T-helper 2 cell treated with Interferon-gamma antibody and Interleukin-4, amounts not matched to agents 5 μg/mL and 100 μg/mL, for 36 hours (primary cell): Measurements from ENCODE around the gene PABPC3.

ENCODE experiments used
- DNase-seq: peaks from one replicate; pipeline ENCODE4 v3.0.0; 2021; ENCODE audit warnings: low spot score
- H3K27ac Mint-ChIP-seq: one replicate; pipeline ENCODE4 v1.8.0; 2021; ENCODE audit warnings: mild to moderate bottlenecking, mixed read lengths
- H3K27me3 Mint-ChIP-seq: one replicate; pipeline ENCODE4 v1.8.0; 2021; ENCODE audit warnings: low read depth, mixed read lengths
- H3K36me3 Mint-ChIP-seq: one replicate; pipeline ENCODE4 v1.8.0; 2021; ENCODE audit warnings: low read depth, mixed read lengths
- H3K4me1 Mint-ChIP-seq: one replicate; pipeline ENCODE4 v1.8.0; 2021; ENCODE audit warnings: low read depth, mixed read lengths
- H3K4me3 Mint-ChIP-seq: one replicate; pipeline ENCODE4 v1.8.0; 2022; ENCODE audit warnings: mild to moderate bottlenecking, moderate library complexity, mixed read lengths
- H3K9me3 Mint-ChIP-seq: one replicate; pipeline ENCODE4 v1.8.0; 2021; ENCODE audit warnings: mixed read lengths

The PABPC3 gene

DNA sequence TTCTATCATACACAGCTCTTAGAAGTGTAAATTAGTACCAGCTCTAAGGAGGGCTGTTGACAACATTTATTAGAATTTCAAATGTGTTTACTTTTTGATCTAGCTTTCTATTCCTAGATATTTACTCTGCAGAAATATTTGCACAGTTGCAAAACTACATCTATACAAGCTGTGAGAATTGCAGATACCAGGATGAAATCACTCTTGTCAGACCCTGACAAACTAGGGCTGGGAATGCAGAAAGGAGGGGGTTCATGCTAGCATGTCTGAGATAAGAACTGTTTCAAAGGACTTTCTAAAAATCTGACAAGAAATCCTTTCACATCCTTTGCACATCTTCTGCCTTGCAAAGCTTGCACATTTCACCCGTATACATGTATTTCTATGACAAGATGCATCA is 11.8 kb upstream of the PABPC3 start:
- H3K27ac Mint-ChIP-seq, result no peak overlapping the region
- no peaks in the 10 kb centered on the region for H3K36me3 Mint-ChIP-seq
- no peaks in the 10 kb centered on the region for H3K9me3 Mint-ChIP-seq
- no peak for DNase-seq
- peaks cover 3% of the 10 kb centered on the region for H3K27me3 Mint-ChIP-seq
- H3K4me3 Mint-ChIP-seq, result no peak overlapping the region
- no peaks in the 10 kb centered on the region for H3K4me1 Mint-ChIP-seq

DNA sequence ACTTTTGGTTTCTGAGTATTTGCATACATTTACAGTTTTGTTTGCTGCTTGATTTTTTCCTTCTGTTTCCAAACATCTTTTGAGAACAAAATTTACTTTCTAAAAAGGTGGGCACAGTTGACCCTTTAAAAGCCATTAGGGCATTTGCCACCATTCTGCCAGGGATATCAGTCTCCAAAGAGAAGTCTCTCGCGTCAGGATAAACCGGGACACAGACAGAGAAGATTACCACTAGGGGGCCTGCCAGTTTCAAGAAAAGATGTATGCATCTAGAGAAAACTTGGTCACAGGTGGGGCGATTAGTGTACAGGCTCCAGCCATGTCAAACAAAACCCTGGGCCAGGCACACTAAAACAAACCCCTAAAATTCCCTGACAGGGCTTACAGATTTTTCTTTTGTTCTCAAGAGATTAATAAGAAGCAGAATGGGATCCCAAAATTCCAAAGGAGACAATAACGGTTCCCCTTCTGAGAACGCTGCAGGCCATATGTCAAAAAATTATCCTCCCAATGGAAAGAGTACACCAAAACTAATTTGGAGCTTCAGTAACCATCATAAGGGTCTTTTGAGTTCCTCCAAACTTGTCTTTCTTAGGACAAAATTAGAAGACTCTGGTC is 10.7 kb upstream of the PABPC3 start:
- no peak overlapping the region for H3K4me3 Mint-ChIP-seq
- peaks cover 3% of the 10 kb centered on the region for H3K27me3 Mint-ChIP-seq
- no peak overlapping the region for H3K27ac Mint-ChIP-seq
- H3K4me1 Mint-ChIP-seq, result no peaks in the 10 kb centered on the region
- no peak for DNase-seq
- no peaks in the 10 kb centered on the region for H3K9me3 Mint-ChIP-seq
- H3K36me3 Mint-ChIP-seq, result no peaks in the 10 kb centered on the region

DNA sequence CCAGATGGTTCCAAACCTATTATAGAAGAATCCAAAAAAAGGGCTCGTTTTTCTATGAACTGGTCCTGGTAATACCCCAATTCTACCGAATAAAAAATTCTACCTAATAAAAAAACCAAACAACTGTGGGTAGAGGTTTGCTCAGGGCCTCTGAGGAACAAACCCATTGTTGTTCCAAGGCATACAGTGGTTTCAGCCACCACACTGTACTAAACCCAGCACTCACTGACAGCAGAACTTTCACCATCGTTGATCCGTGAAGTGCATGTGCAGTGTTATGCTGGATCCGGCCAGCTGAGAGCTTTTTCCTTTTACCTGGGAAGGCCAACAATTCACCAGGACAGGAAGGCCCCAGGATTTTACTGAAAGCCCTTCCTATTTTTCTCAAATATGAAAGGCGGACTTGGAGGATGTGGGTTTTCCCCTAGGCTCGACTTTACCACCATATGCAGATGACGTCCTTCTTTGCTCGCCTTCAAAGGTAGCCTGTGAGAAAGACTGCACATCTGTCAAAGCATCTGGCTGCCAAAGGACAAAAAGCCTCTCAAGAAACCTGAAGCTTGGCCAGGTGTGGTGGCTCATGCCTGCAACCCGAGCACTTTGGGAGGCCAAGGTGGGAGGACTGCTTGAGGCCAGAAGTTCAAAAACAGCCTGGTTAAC is 7.2 kb upstream of the PABPC3 start:
- Mint-ChIP-seq H3K27me3 (peaks cover 10% of the 10 kb centered on the region), H3K4me3 (no peak overlapping the region), H3K36me3 (no peaks in the 10 kb centered on the region), H3K27ac (no peak overlapping the region), H3K4me1 (no peaks in the 10 kb centered on the region), H3K9me3 (no peaks in the 10 kb centered on the region)
- no peak for DNase-seq

DNA sequence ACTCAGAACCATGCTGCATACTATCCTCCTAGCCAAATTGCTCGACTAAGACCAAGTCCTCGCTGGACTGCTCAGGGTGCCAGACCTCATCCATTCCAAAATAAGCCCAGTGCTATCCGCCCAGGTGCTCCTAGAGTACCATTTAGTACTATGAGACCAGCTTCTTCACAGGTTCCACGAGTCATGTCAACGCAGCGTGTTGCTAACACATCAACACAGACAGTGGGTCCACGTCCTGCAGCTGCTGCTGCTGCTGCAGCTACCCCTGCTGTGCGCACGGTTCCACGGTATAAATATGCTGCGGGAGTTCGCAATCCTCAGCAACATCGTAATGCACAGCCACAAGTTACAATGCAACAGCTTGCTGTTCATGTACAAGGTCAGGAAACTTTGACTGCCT is 1.5 kb downstream of the PABPC3 start:
- no peak for DNase-seq
- no peaks in the 10 kb centered on the region for H3K4me1 Mint-ChIP-seq
- no peaks in the 10 kb centered on the region for H3K9me3 Mint-ChIP-seq
- no peaks in the 10 kb centered on the region for H3K36me3 Mint-ChIP-seq
- no peak overlapping the region for H3K4me3 Mint-ChIP-seq
- H3K27ac Mint-ChIP-seq, result no peak overlapping the region
- peaks cover 35% of the 10 kb centered on the region for H3K27me3 Mint-ChIP-seq

DNA sequence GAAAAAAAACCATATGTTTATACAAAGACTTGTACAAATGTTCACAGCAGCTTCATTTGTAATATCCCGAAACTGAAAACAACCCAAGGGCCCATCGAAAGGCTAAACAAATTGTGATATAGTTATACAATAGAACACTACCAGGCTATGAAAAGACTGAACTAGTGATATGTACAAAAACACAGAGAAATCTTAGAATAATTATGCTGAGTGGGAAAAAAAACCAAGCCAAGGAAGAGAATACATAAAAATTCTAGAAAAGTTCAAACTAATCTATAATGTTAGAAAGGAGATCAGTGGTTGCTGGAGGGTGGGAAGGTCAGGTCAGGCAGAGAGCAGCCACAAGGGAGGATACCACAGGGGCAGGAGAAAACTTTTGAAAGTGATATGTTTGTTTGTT is 7.8 kb downstream of the PABPC3 start:
- no peaks in the 10 kb centered on the region for H3K36me3 Mint-ChIP-seq
- H3K27ac Mint-ChIP-seq, result no peak overlapping the region

DNA sequence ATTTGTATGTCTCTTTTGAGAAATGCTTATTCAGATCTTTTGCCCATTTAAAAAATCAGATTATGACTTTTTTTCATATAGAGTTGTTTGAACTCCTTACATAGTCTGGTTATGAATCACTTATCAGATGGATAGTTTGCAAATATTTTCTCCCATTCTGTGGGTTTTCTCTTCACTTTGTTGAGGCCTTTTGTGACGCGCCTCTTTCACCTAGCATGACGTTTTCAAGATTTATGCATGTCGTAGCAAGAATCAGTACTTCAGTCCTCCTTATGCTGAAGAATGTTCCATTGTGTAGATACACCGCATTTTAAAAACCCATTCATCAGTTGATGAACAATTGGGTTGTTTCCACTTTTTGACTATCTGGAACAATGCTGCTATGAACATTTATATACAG is 13.4 kb downstream of the PABPC3 start:
- Mint-ChIP-seq H3K4me3 (no peak overlapping the region), H3K4me1 (peaks cover 1% of the 10 kb centered on the region), H3K36me3 (no peaks in the 10 kb centered on the region), H3K27ac (no peak overlapping the region), H3K27me3 (peaks cover 11% of the 10 kb centered on the region), H3K9me3 (no peaks in the 10 kb centered on the region)
- DNase-seq, result no peak

More for the DNA sequence above, 7.8 kb downstream of the PABPC3 start:
- no peaks in the 10 kb centered on the region for H3K4me1 Mint-ChIP-seq
- H3K27me3 Mint-ChIP-seq, result peaks cover 3% of the 10 kb centered on the region
- DNase-seq, result no peak
- H3K4me3 Mint-ChIP-seq, result no peak overlapping the region
- no peaks in the 10 kb centered on the region for H3K9me3 Mint-ChIP-seq

DNA sequence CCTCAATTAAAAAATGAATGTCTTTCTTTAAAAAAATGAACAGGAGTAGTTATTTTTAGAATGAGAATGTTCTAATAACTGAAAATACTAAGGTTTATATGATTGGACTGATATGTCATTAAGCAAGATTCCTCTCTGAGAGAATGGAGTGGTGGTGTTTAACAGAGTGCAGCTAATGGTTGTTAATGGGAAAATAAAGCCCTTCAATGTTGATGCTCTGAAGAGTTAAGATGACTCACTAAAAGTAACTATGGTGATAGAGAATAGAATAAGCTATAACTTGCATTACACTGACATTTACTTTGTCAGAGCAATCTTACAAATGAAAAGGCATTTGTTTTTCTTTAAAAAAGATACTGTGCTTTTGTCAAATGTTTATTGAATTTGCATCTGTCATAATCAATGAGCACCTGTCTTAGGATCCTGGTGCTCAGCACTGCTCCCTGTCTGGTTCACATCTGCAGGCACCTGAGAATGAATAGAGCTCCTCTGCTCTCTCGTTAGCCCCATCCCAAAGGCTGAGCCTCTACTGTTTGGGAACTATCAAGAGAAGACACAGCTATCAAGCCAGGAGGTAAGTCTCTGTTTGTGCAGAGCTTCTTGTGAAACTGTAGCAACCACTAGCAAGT is 15.1 kb downstream of the PABPC3 start:
- peaks cover 2% of the 10 kb centered on the region for H3K4me1 Mint-ChIP-seq
- no peak for DNase-seq
- H3K27me3 Mint-ChIP-seq, result peaks cover 15% of the 10 kb centered on the region
- H3K9me3 Mint-ChIP-seq, result no peaks in the 10 kb centered on the region
- no peak overlapping the region for H3K27ac Mint-ChIP-seq
- no peak overlapping the region for H3K4me3 Mint-ChIP-seq
- no peaks in the 10 kb centered on the region for H3K36me3 Mint-ChIP-seq

DNA sequence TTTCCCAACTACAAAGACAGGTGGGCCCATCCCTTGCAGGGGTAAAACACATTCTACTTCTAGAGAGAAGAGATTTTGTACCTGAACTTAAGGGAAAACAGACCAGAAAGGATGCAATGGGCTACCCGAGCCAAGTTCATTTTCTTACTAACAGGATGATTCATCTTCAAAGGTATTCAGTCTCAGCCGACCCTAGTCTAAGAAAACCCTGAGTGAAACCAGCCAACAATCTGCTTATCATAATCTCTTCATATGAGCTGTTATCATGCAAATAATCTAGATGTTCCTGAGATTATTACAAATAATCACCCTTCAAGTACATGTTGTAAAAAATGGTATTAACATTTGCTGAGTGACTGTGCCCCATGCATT is 15.6 kb downstream of the PABPC3 start:
- H3K27me3 Mint-ChIP-seq, result peaks cover 16% of the 10 kb centered on the region
- H3K4me1 Mint-ChIP-seq, result peaks cover 2% of the 10 kb centered on the region
- no peaks in the 10 kb centered on the region for H3K36me3 Mint-ChIP-seq
- H3K9me3 Mint-ChIP-seq, result no peaks in the 10 kb centered on the region
- DNase-seq, result no peak
- H3K4me3 Mint-ChIP-seq, result no peak overlapping the region
- no peak overlapping the region for H3K27ac Mint-ChIP-seq

DNA sequence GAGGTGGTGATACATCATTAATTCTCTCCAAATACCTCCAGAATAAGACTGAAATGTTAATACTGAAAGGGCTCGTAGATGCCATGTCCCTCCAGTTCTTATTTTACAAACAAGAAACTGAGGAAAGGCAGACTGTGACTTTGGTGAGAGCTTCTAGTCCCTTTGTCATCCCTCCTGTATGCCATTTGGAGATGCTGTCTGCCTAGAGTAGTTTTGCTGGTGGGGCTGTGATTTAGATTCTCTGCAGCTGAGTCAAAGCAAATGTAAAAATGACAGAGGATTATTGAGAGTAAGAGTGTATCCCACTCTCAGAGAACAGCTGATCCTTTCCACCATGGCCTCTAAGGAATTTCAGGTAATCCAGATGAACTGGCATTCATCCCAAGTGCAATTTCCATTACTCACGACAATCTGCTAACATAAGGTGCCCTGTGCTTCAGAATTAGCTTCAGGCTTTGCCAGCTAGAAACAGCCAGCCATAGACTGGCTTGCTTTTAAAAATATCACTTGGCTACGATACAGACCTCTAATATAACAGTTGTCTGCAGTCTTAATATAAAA is 16.8 kb downstream of the PABPC3 start:
- no peak overlapping the region for H3K4me3 Mint-ChIP-seq
- H3K9me3 Mint-ChIP-seq, result no peaks in the 10 kb centered on the region
- no peaks in the 10 kb centered on the region for H3K36me3 Mint-ChIP-seq
- H3K27ac Mint-ChIP-seq, result no peak overlapping the region
- DNase-seq, result no peak
- peaks cover 18% of the 10 kb centered on the region for H3K27me3 Mint-ChIP-seq
- peaks cover 2% of the 10 kb centered on the region for H3K4me1 Mint-ChIP-seq

DNA sequence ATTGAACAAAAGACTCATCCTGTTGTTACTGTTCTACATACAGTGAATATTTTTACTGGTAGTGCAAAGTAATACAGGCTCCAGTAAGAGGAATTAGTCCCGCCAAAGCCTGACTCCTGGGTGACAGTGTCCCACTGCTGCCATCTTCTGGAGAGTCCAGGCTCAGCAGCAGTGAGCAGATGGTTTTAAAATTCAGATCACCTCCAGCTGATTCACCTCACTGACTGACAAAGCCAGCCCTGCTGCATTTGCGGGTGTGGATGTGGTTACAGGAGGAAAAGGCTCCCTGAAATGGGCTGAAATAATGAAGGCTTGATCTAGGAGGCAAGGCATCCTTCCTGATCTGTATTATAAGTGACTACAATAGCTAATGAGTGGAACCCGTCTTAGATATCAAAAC is 18.3 kb downstream of the PABPC3 start:
- Mint-ChIP-seq H3K4me3 (no peak overlapping the region), H3K9me3 (no peaks in the 10 kb centered on the region), H3K4me1 (peaks cover 2% of the 10 kb centered on the region), H3K27ac (no peak overlapping the region), H3K36me3 (no peaks in the 10 kb centered on the region), H3K27me3 (peaks cover 21% of the 10 kb centered on the region)
- DNase-seq, result peak; percentile 57

DNA sequence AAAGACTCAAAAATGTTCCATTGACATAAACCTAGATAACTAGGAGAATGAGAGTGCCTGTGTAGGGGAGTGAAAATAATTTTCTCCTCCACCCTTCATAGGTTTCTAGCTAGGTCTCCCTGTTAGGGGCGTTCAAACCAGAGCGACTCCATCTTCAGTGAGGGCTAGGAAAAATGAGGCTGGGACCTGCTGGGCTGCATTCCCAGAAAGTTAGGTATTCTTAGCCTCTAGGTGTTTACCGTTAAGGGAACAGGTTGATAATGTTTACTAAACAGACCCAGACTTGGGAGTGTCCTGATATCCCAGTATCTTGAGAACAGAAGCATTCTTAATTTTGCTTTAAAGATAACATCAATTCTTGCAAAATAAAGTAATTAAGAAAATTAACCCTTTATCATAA is 20.1 kb downstream of the PABPC3 start:
- Mint-ChIP-seq H3K4me1 (peaks cover 2% of the 10 kb centered on the region), H3K27me3 (peaks cover 23% of the 10 kb centered on the region)

DNA sequence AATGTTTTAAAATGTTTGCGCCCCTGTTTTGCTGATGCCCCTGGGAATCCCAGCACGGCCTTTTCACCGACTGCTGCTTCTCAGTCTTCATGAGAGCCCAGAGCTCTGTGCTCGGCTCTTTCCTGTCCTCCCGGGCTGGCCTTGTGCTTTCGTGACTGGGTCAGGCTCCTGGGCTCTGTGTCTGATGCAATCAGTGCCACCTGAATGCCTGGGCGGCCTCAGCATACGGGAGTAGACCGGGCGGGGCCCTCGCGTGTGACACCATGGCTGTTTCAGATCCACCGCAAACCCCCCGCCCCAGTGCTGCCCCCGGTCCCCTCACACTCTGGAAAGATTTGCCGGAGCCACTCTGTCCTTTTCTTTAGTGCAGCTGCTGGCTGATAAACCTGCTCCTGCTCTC is 21.4 kb downstream of the PABPC3 start:
- Mint-ChIP-seq H3K4me3 (no peak overlapping the region), H3K27me3 (peaks cover 28% of the 10 kb centered on the region), H3K27ac (no peak overlapping the region), H3K9me3 (no peaks in the 10 kb centered on the region), H3K36me3 (no peaks in the 10 kb centered on the region), H3K4me1 (peaks cover 2% of the 10 kb centered on the region)
- DNase-seq, result no peak

More for the DNA sequence above, 20.1 kb downstream of the PABPC3 start:
- Mint-ChIP-seq H3K36me3 (no peaks in the 10 kb centered on the region), H3K27ac (no peak overlapping the region), H3K4me3 (no peak overlapping the region), H3K9me3 (no peaks in the 10 kb centered on the region)
- no peak for DNase-seq

DNA sequence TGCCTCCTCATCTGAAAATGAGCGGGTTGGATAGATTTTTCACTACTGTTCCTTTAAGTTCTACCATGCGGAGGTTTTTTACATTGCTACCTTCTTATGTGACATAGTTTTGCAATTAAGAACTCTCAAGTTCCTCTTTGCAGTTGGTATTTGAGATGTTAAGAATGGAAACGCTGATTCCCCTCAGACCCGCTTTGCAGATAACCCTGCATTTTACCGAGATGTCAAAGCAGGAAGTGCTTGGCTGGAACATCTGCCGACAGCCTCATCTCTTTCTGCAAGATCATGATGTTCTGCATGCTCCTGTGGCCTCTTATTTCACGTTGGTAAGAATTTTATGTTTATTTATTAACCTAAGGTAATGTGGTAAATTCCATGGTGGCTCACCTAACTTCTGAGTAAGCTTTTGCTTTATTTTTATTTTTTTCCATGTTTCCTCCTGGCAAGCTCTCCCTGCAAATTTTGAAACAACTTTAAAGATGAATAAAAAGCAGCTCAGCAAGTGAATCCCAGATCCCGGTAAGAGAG is 22.5 kb downstream of the PABPC3 start:
- H3K4me3 Mint-ChIP-seq, result no peak overlapping the region
- no peak for DNase-seq
- peaks cover 30% of the 10 kb centered on the region for H3K27me3 Mint-ChIP-seq
- H3K4me1 Mint-ChIP-seq, result peaks cover 2% of the 10 kb centered on the region
- H3K27ac Mint-ChIP-seq, result no peak overlapping the region
- H3K36me3 Mint-ChIP-seq, result no peaks in the 10 kb centered on the region
- peaks cover 2% of the 10 kb centered on the region for H3K9me3 Mint-ChIP-seq

DNA sequence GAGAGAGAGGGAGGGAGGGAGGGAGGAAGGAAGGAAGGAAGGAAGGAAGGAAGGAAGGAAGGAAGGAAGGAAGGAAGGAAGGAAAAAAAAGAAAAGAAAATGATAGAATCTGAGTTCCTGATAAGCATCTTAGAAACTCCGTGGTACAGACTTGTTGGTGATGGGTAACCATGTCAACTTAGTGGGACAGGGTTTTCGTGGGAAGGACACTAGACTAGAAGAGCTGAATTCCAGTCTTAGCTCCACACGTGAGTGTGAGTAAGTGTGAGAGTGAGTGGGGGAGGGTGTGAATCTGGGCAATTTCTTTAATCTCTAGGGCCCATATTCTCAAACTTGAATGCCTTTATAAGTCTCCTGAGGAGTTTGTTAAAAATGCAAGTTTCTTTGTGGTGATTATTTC is 35.0 kb downstream of the PABPC3 start:
- H3K4me3 Mint-ChIP-seq, result no peak overlapping the region
- peaks cover 5% of the 10 kb centered on the region for H3K4me1 Mint-ChIP-seq
- peaks cover 24% of the 10 kb centered on the region for H3K27me3 Mint-ChIP-seq
- no peak overlapping the region for H3K27ac Mint-ChIP-seq
- DNase-seq, result no peak
- no peaks in the 10 kb centered on the region for H3K36me3 Mint-ChIP-seq
- no peaks in the 10 kb centered on the region for H3K9me3 Mint-ChIP-seq
